Posterior cingulate gyrus (tissue), 11 donors: ENCODE measurements around the gene APLNR.

Experiments used
- DNase-seq, 10 donors: peaks; one replicate each; pipeline versions ENCODE4 v3.0.0 to v3.0.0-alpha.2; 2020 to 2021; ENCODE audit warnings: mixed read lengths in 3 of 10
- intact Hi-C: fragments of 100-400 bp; cut with DNase I; formaldehyde crosslinking; loops from one replicate; pipeline ENCODE4 v1.15.1; 2023

The APLNR gene

GRCh38 chr11:57222239-57222638, 14.8 kb downstream of the APLNR start:
- intact Hi-C loops, result no loop called here

GRCh38 chr11:57219021-57219627, 17.9 kb downstream of the APLNR start:
- intact Hi-C loops, result no loop called here
- DNase-seq, result no peak

More at GRCh38 chr11:57222239-57222638, 14.8 kb downstream of the APLNR start:
- DNase-seq, result no peak

GRCh38 chr11:57217053-57217452, 20.0 kb downstream of the APLNR start:
- no peak for DNase-seq
- intact Hi-C loops, result no loop called here

DNA sequence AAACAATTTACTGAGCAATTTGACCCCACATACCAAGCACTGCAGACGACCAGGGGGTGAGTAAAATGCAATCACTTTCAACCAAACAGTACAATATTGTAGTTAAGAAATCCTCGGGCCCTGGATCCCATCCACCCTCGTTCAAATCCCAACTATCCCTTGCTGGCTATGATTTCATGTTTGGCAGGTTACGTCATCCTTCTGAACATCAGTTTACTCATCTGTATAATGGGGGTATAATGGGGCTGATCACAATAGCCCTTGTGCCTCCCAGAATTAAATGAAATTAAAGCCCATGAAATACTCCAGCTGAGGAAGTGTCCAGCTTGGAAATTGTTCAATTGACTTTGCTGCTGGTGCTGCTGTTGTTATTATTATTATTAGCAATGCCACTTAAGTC, 20.6 kb downstream of the APLNR start:
- DNase-seq, result no peak
- intact Hi-C loops, result no loop called here

DNA sequence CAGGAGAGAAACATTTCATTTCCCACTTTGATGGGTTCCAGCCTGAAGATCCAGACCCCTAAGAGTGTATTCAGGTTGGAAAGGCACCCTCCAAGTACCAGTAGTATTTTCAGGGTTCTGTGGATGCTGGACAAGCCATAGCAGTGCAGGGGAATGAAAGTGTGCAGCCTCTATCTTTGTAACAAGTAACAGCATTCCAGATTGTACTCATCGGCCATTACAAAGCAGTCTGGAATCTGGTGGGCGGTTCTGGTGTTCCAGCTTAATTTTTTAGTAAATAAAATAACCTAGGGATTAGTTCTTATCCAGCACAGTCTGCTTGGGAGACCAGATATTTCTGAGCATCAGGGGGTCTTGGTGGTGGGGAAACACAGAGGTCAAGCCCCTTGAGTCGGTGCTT, 22.6 kb downstream of the APLNR start:
- no peak for DNase-seq
- intact Hi-C loops, result no loop called here

- intact Hi-C loops, result no loop called here
- no peak for DNase-seq
Measured at GRCh38 chr11:57214098-57214417, 23.0 kb downstream of the APLNR start.

- DNase-seq, result no peak
- intact Hi-C loops, result no loop called here
Measured at GRCh38 chr11:57213342-57214097, 23.5 kb downstream of the APLNR start.

GRCh38 chr11:57210781-57211180, 26.3 kb downstream of the APLNR start:
- intact Hi-C loops, result no loop called here
- DNase-seq, result no peak

DNA sequence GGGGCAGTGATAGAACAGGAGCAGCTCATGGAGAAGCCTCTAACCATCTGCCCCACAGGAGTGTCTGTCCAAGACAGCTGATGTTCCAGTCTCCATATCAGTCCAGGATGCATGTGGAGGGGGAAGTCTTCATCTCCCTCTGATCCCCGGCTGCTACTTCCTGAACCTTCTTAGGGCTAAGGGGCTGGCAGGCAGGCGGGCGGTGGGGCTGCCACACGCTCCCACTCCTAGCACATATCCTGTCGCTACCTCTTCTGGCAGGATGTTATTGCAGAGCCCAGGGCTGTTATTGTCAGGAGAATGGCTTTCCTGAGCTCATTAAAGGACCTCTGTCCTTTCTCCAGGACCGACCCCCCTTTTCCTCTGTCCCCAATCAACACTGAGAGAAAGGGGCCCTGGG, 29.9 kb downstream of the APLNR start:
- DNase-seq, result no peak
- intact Hi-C loops, result no loop called here

GRCh38 chr11:57205041-57205641, 31.9 kb downstream of the APLNR start:
- intact Hi-C loops, result no loop called here
- no peak for DNase-seq

DNA sequence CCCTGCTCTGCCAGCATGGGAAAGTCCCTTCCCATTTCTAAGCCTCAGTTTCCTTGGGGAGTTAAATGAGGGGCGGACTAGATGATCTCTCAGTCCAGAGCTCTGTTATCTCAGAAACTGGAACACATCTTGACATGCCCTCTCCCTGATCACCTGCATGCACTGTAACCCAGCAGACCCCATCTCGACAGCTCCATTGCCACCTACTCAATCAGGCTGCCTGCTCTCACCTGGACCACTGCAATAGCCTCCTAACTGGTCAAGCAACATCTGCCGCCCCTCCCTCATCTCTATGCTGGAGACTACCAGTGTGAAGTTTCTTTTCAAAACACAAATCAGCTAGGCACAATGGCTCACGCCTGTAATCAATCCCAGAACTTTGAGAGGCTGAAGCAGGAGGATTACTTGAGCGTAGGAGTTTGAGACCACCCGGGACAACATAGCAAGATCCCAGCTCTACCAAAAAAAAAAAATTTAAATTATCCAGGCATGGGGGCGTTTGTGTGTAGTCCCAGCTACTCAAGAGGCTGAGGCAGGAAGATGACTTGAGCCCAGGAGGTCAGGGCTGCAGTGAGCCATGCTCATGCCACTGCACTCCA, 33.1 kb downstream of the APLNR start:
- no peak for DNase-seq
- intact Hi-C loops, result no loop called here

DNA sequence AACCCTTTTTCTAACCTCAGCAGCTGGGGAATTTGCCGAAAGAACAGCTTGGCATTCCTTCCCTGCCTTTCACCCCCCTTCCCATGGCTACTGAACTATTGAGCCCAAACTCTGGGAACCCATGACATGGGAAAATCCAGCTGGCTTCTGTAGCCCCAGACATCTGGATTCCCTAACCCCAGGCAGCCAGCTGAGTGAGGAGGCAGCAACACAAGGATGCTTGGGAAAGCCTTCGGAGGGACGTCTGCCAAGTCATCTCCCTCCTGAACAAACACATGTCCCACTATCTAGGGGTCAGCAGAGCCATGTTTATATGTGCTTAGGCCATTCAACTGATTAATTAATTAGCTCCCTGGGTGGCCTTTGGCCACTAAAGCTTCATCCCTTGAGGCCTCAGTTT, 33.7 kb downstream of the APLNR start:
- intact Hi-C loops, result no loop called here
- no peak for DNase-seq

DNA sequence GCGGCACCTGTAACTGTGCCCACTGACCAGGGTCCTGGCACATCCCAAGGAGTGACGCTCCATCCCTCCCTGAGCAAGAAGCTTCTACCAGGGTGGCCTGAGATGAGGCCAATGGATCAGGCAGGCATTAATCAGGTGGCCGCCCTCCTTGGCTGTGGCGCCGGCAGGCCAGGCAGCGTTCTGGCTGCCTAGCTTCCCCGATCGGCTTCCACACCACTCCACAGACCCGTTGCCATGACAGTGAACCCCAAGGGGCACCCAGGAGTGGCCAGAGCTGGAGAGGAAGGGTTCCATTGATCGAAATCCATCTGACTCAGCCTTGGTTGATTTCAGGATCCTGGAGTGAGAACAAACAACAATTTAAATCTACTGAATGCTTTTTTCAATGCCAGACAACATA, 34.8 kb downstream of the APLNR start:
- intact Hi-C loops, result no loop called here
- DNase-seq, result peak in 3 of 10 donors; percentile 24 to 77 (median 32)

DNA sequence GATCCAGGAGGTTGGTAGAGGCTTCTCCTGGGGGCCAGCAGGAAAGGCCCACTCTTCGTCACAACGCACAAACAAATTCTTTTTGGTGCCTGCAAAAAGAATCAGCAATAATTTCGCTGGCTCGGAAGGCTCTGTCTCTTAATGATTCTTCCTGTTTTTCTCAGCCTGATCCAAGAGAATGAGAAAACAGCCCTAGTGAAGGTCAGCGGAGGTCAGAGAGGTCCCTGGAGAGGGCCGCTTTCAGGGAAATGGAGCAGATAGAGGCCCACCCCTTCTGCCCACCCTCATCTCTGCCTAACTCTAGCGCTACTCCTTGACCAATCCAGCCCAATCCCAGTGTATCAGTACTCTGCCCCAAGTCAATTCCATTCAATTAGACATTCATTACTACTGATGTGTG, 36.1 kb downstream of the APLNR start:
- intact Hi-C loops, result no loop called here
- no peak for DNase-seq

DNA sequence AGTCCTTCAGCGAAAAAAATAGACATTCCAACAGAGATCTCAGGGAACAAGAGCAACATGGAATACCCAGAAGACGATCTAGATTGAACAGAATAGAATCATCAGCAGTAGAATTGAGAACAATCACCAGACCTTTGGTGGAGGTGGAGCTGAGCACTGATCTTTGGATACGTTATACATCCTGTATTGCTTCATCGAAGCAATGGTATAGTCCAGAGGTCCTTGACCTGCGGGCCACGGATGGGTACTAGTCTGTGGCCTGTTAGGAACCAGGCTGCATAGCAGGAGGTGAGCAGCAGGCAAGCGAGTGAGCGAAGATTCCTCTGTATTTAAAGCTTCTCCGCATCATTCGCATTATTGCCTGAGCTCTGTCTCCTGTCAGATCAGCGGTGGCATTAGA, 37.7 kb downstream of the APLNR start:
- DNase-seq, result no peak
- intact Hi-C loops, result no loop called here

DNA sequence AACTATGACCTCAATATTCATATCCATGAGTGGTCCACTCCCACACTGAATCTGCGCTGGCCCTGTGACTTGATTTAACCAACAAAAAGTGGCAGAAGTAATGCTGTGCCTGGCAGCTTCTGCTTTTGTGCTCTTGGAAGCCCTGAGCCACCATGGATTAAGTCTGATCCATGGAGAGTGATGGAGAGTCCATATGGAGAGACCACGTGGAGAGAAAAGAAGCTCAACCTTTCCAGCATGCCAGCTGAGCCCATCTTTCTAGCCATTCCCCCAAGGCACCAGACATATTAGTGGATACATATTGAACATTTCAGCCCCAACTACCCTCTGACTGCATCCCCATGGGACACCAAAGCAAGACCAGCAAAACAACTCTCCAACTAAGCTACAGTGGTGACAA, 39.3 kb downstream of the APLNR start:
- intact Hi-C loops, result no loop called here
- DNase-seq, result no peak

- no peak for DNase-seq
- intact Hi-C loops, result no loop called here
Measured at GRCh38 chr11:57196596-57196995, 40.5 kb downstream of the APLNR start.

- intact Hi-C loops, result no loop called here
Measured at GRCh38 chr11:57192316-57192715, 44.7 kb downstream of the APLNR start.

GRCh38 chr11:57191311-57192219, 45.5 kb downstream of the APLNR start:
- intact Hi-C loops, result no loop called here
- DNase-seq, result no peak

More at GRCh38 chr11:57192316-57192715, 44.7 kb downstream of the APLNR start:
- DNase-seq, result no peak

- no peak for DNase-seq
- intact Hi-C loops, result no loop called here
Measured at GRCh38 chr11:57190548-57190947, 46.5 kb downstream of the APLNR start.
